GM12878 (cell line): ENCODE results near the gene SLC38A1. TPM values are rescaled to one million over a fixed set of nuclear protein-coding genes. Genes with fewer than 3 reads are reported as not detected.

Experiments
- ATAC-seq: fragments of 200-7000 bp; cut with Tn5 transposase; 3 replicates; pipeline ENCODE4 v1.9.1; 2020; ENCODE audit warnings: mild to moderate bottlenecking, moderate library complexity
- BruUV-seq: library from RNA; stranded (reverse); fragments of 400-500 nt; replicated peaks from 2 replicates; lab custom pipeline; 2021; lab: Mats Ljungman, UMichigan
- CTCF ChIA-PET: fragments of 300-600 bp; sonication (Branson Sonifier 250); formaldehyde crosslinking; extraction: SDS; loops from one replicate; lab custom pipeline; 2021; ENCODE audit warnings: inconsistent platforms; lab: Yijun Ruan, JAX
- POLR2A ChIA-PET: fragments of 350-600 bp; formaldehyde crosslinking; extraction: SDS; loops from one replicate; lab custom pipeline; 2021; ENCODE audit warnings: inconsistent platforms; lab: Charles Lee
- RAD21 ChIA-PET: fragments of 300-600 bp; sonication (Branson Sonifier 250); formaldehyde crosslinking; loops from one replicate; lab custom pipeline; 2023; ENCODE audit warnings: antibody characterized with exemption; ENCODE audit not compliant: unreplicated experiment; lab: Charles Lee
- SMC1A ChIA-PET: fragments of 300-600 bp; sonication (Branson Sonifier 250); formaldehyde crosslinking; loops from one replicate; lab custom pipeline; 2023; ENCODE audit not compliant: unreplicated experiment, uncharacterized antibody; lab: Charles Lee
- DNase-seq: peaks from one replicate; pipeline ENCODE4 v3.0.0-alpha.2; 2011; ENCODE audit warnings: low read depth, low spot score
- FAIRE-seq: peaks from 3 replicates; lab custom pipeline; 2011; peaks lifted over from hg19 to GRCh38; lab: Jason Lieb, UNC
- H2AFZ ChIP-seq: 2 replicates; pipeline ENCODE4 v1.6.0; 2011; ENCODE audit warnings: low read depth, low read length, control low read depth; ENCODE audit not compliant: control insufficient read depth
- H3K27ac ChIP-seq: 2 replicates; pipeline ENCODE4 v1.5.1; 2011; ENCODE audit warnings: control low read depth; ENCODE audit not compliant: control insufficient read depth, insufficient read depth
- H3K27me3 ChIP-seq, 2 experiments: replicated peaks in 1 of 2; 2 replicates each; pipeline versions ENCODE4 v1.6.0 to v1.6.1; 2011; ENCODE audit warnings: low read length in 1 of 2; ENCODE audit not compliant: control insufficient read depth in 2 of 2, insufficient read depth in 2 of 2
- H3K36me3 ChIP-seq, 2 experiments: 2 replicates each; pipeline ENCODE4 v1.5.1; 2011; ENCODE audit warnings: low read length in 1 of 2; ENCODE audit not compliant: control insufficient read depth in 2 of 2, insufficient read depth in 2 of 2
- H3K4me1 ChIP-seq: 2 replicates; pipeline ENCODE4 v1.6.1; 2011; ENCODE audit warnings: mild to moderate bottlenecking, low read length, moderate library complexity, mixed read lengths; ENCODE audit not compliant: control insufficient read depth, insufficient read depth
- H3K4me2 ChIP-seq: 2 replicates; pipeline ENCODE4 v1.6.0; 2011; ENCODE audit warnings: control low read depth; ENCODE audit not compliant: control insufficient read depth, insufficient read depth
- H3K4me3 ChIP-seq: fragments of 200-600 bp; sonication (generic); 2 replicates; pipeline ENCODE4 v1.5.1; 2016
- H3K79me2 ChIP-seq: 2 replicates; pipeline ENCODE4 v1.6.0; 2011; ENCODE audit warnings: low read length; ENCODE audit not compliant: control insufficient read depth, insufficient read depth
- H3K9ac ChIP-seq: 2 replicates; pipeline ENCODE4 v1.8.0; 2011; ENCODE audit warnings: low read length, control low read depth, mixed read lengths; ENCODE audit not compliant: control insufficient read depth, insufficient read depth
- H3K9me3 ChIP-seq: replicated peaks from 3 replicates; pipeline ENCODE4 v1.5.1; 2011; ENCODE audit warnings: mild to moderate bottlenecking, low read length; ENCODE audit not compliant: control insufficient read depth, insufficient read depth
- H4K20me1 ChIP-seq: 2 replicates; pipeline ENCODE4 v1.6.0; 2011; ENCODE audit not compliant: control insufficient read depth, insufficient read depth
- GABPA ChIP-seq: IDR thresholded peaks from 2 replicates; pipeline ENCODE4 v1.6.1; 2014; ENCODE audit warnings: antibody characterized with exemption, low read depth, mild to moderate bottlenecking, inconsistent platforms
- HDAC6 ChIP-seq: fragments of 200-600 bp; sonication (generic); IDR thresholded peaks from one replicate; pipeline ENCODE4 v1.8.0; 2017; ENCODE audit warnings: antibody characterized with exemption; ENCODE audit not compliant: unreplicated experiment
- JUND ChIP-seq: IDR thresholded peaks from 2 replicates; pipeline ENCODE4 v1.6.1; 2012; ENCODE audit warnings: low read depth, mild to moderate bottlenecking, low read length, improper control_type of control experiment, moderate library complexity
- NFYA ChIP-seq: IDR thresholded peaks from 2 replicates; pipeline ENCODE4 v1.6.1; 2011; ENCODE audit warnings: low read depth, mild to moderate bottlenecking, low read length, improper control_type of control experiment, borderline replicate concordance
- POLR2A ChIP-seq: IDR thresholded peaks from 2 replicates; pipeline ENCODE4 v1.6.1; 2011; ENCODE audit warnings: low read depth, mild to moderate bottlenecking, low read length
- RELB ChIP-seq: fragments of 450-650 bp; IDR thresholded peaks from 2 replicates; pipeline ENCODE4 v1.6.1; 2017; ENCODE audit warnings: low read depth, mild to moderate bottlenecking, moderate library complexity
- SKIL ChIP-seq: fragments of 450-650 bp; IDR thresholded peaks from 2 replicates; pipeline ENCODE4 v1.6.1; 2017; ENCODE audit warnings: mild to moderate bottlenecking, low read depth, inconsistent platforms; ENCODE audit not compliant: poor library complexity, severe bottlenecking
- TAF1 ChIP-seq: IDR thresholded peaks from 2 replicates; pipeline ENCODE4 v1.6.1; 2011; ENCODE audit warnings: mild to moderate bottlenecking, low read depth, low read length, borderline replicate concordance
- TARDBP ChIP-seq: IDR thresholded peaks from 2 replicates; pipeline ENCODE4 v1.6.1; 2016; ENCODE audit warnings: borderline replicate concordance
- TBL1XR1 ChIP-seq: IDR thresholded peaks from 2 replicates; pipeline ENCODE4 v1.6.1; 2012; ENCODE audit warnings: low read depth, low read length, improper control_type of control experiment
- USF1 ChIP-seq: IDR thresholded peaks from 2 replicates; pipeline ENCODE4 v1.6.1; 2011; ENCODE audit warnings: borderline replicate concordance, low read depth, mild to moderate bottlenecking, moderate library complexity, mixed read lengths, low read length; ENCODE audit not compliant: insufficient read depth; ENCODE audit errors: extremely low read length
- ZBTB40 ChIP-seq: fragments of 450-650 bp; IDR thresholded peaks from 2 replicates; pipeline ENCODE4 v1.6.1; 2016; ENCODE audit warnings: mild to moderate bottlenecking, moderate library complexity, borderline replicate concordance
- ZNF24 ChIP-seq: fragments of 450-650 bp; IDR thresholded peaks from 2 replicates; pipeline ENCODE4 v1.6.1; 2017; ENCODE audit warnings: antibody characterized with exemption, mild to moderate bottlenecking
- WGBS: methylation state at CpG from one replicate; pipeline ENCODE4 v1.1.6; 2016; ENCODE audit warnings: low lambda C conversion rate; ENCODE audit not compliant: insufficient replicate concordance, insufficient coverage; ENCODE audit errors: missing lambda C conversion rate; 5-methylcytosine and 5-hydroxymethylcytosine counted together
- in situ Hi-C: fragments of 300-500 bp; cut with MboI; formaldehyde crosslinking; loops from 9 replicates; pipeline ENCODE4 v1.14.3; 2018; ENCODE audit warnings: mixed read lengths
- intact Hi-C: fragments of 100-400 bp; cut with micrococcal nuclease; formaldehyde crosslinking; loops from one replicate; pipeline ENCODE4 v1.14.2; 2022; ENCODE audit not compliant: unreplicated experiment
- polyA plus RNA-seq, 11 experiments: library from polyadenylated mRNA; depleted of rRNA in 4 of 11; unstranded in 6 of 11; stranded (reverse) in 5 of 11; fragments of >200 nt; fragmentation: Nextera tagmentation in 4 of 11; fragmentation: Illumina TruSeq in 1 of 11; extraction: Ambion mirVana in 4 of 11; extraction: Trizol in 1 of 11; gene quantifications; 1 replicate in 1 of 11; 2 replicates in 10 of 11; pipeline versions ENCODE4 v1.2.1 to v1.2.3, GENCODE V29; 2011 to 2016; ENCODE audit warnings: inconsistent platforms in 2 of 11, missing spikeins in 2 of 11, low read depth in 1 of 11
- total RNA-seq, 4 experiments: library from RNA; depleted of rRNA in 3 of 4; stranded (reverse); fragments of >200 nt in 3 of 4; fragmentation: Illumina TruSeq in 1 of 4; extraction: Trizol in 1 of 4; gene quantifications; 2 replicates each; pipeline versions ENCODE4 v1.2.1 to v1.2.3, GENCODE V29; 2013 to 2021
- TF ChIP-seq, protein P1 (sequence below): fragments of 450-650 bp; IDR thresholded peaks from 2 replicates; pipeline ENCODE4 v1.6.1; 2016; ENCODE audit warnings: mild to moderate bottlenecking

SLC38A1 gene
- total and polyA plus RNA-seq, 10 of the 15 experiments (the other 5 are each of a cell fraction or from before 2014, with no cell fraction given): 38.1 to 191 (median 144) TPM

- Histone ChIP-seq H3K79me2 (no peaks in the 10 kb centered on the region), H4K20me1 (no peaks in the 10 kb centered on the region), H3K9ac (no peak overlapping the region), H3K27me3 (no peaks in the 10 kb centered on the region), H3K4me1 (no peaks in the 10 kb centered on the region), H3K9me3 (no peaks in the 10 kb centered on the region), H3K36me3 (no peaks in the 10 kb centered on the region), H2AFZ (no peak overlapping the region), H3K4me3 (no peak overlapping the region), H3K4me2 (no peak overlapping the region), H3K27ac (no peak overlapping the region)
- intact Hi-C loops: loop anchor here (5.0 kb wide), 2 partner anchors 217 to 232 kb away; no protein-coding TSS in a partner anchor
- FAIRE-seq (no peak), DNase-seq (no peak), ATAC-seq (no peak)
- in situ Hi-C loops: loop anchor here (25.0 kb wide), 2 partner anchors 512 to 862 kb away; no protein-coding TSS in a partner anchor
- SMC1A ChIA-PET: interaction anchor here (0.7 to 4.3 kb wide), 12 partner anchors 19 to 530 kb away, joined by 3 to 30 read pairs (median 4); no protein-coding TSS in a partner anchor
- no TSS peak for BruUV-seq
- 65% methylated on average over 1 of the region's 1 CpG for WGBS
- POLR2A ChIA-PET: interaction anchor here (0.5 to 1.3 kb wide), 2 partner anchors 76 to 119 kb away, joined by 3 to 8 read pairs; partner anchors contain the start of gene SLC38A1
- CTCF ChIA-PET: interaction anchor here (0.7 to 4.1 kb wide), 9 partner anchors 9 to 870 kb away, joined by 3 to 24 read pairs (median 3); no protein-coding TSS in a partner anchor
- RAD21 ChIA-PET: interaction anchor here (1.1 to 2.4 kb wide), 3 partner anchors 25 to 151 kb away, joined by 4 to 13 read pairs (median 4); no protein-coding TSS in a partner anchor
- TF ChIP-seq USF1: no peak
- no peak for TF ChIP-seq ZBTB40
- TF ChIP-seq NFYA: no peak
- TF ChIP-seq, protein P1, sequence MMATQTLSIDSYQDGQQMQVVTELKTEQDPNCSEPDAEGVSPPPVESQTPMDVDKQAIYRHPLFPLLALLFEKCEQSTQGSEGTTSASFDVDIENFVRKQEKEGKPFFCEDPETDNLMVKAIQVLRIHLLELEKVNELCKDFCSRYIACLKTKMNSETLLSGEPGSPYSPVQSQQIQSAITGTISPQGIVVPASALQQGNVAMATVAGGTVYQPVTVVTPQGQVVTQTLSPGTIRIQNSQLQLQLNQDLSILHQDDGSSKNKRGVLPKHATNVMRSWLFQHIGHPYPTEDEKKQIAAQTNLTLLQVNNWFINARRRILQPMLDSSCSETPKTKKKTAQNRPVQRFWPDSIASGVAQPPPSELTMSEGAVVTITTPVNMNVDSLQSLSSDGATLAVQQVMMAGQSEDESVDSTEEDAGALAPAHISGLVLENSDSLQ: no peak
- no peak for TF ChIP-seq ZNF24
- no peak for TF ChIP-seq SKIL
- no peak for TF ChIP-seq HDAC6
- no peak for TF ChIP-seq TAF1
- TF ChIP-seq JUND: no peak
- TF ChIP-seq POLR2A: no peak
- TF ChIP-seq RELB: no peak
- no peak for TF ChIP-seq GABPA
- TF ChIP-seq TBL1XR1: no peak
- no peak for TF ChIP-seq TARDBP
These were observed 118.9 kb downstream of the SLC38A1 start for GRCh38 chr12:46149905-46150304.
